Inferior parietal cortex (tissue), 1 donor: ENCODE results near the gene ZNF862.

ENCODE experiments used
- DNase-seq: peaks from one replicate; pipeline ENCODE4 v3.0.0-alpha.2; 2016; ENCODE audit errors: extremely low spot score

The ZNF862 gene

GRCh38 chr7:149838224-149838991 is at the start of gene ZNF862:
ZNF862 (plus strand) TSS chr7:149838375; CDS start chr7:149838612, 237 bp downstream.
- peak; percentile 98 for DNase-seq

- DNase-seq: no peak
These were observed 49.1 kb upstream of the ZNF862 start for GRCh38 chr7:149789101-149789500.

- no peak for DNase-seq
These were observed 48.0 kb upstream of the ZNF862 start for GRCh38 chr7:149790146-149790548.

GRCh38 chr7:149790754-149791360 is 47.3 kb upstream of the ZNF862 start:
- no peak for DNase-seq

GRCh38 chr7:149791411-149792219 is 46.6 kb upstream of the ZNF862 start:
- DNase-seq: no peak

GRCh38 chr7:149792220-149792595 is 46.0 kb upstream of the ZNF862 start:
- DNase-seq: no peak

- no peak for DNase-seq
These were observed 44.9 kb upstream of the ZNF862 start for GRCh38 chr7:149793261-149793660.

GRCh38 chr7:149794661-149795060 is 43.5 kb upstream of the ZNF862 start:
- no peak for DNase-seq

- no peak for DNase-seq
These were observed 43.0 kb upstream of the ZNF862 start for GRCh38 chr7:149795126-149795525.

- DNase-seq: no peak
These were observed 41.8 kb upstream of the ZNF862 start for GRCh38 chr7:149796287-149796860.

- DNase-seq: no peak
These were observed 40.4 kb upstream of the ZNF862 start for GRCh38 chr7:149797771-149798170.

GRCh38 chr7:149799397-149800168 is 38.6 kb upstream of the ZNF862 start:
- DNase-seq: no peak

GRCh38 chr7:149800169-149800555 is 38.0 kb upstream of the ZNF862 start:
- DNase-seq: no peak

- no peak for DNase-seq
These were observed 37.1 kb upstream of the ZNF862 start for GRCh38 chr7:149801002-149801566.

GRCh38 chr7:149801816-149802215 is 36.4 kb upstream of the ZNF862 start:
- DNase-seq: no peak

GRCh38 chr7:149802966-149803365 is 35.2 kb upstream of the ZNF862 start:
- DNase-seq: no peak

GRCh38 chr7:149803551-149804074 is 34.6 kb upstream of the ZNF862 start:
- no peak for DNase-seq

- DNase-seq: no peak
These were observed 34.1 kb upstream of the ZNF862 start for GRCh38 chr7:149804106-149804505.

- DNase-seq: no peak
These were observed 31.4 kb upstream of the ZNF862 start for GRCh38 chr7:149806726-149807125.

- DNase-seq: no peak
These were observed 29.9 kb upstream of the ZNF862 start for GRCh38 chr7:149808311-149808710.

GRCh38 chr7:149809215-149809614 is 29.0 kb upstream of the ZNF862 start:
- DNase-seq: no peak
